Parathyroid adenoma (tissue), 2 donors: ENCODE data around the gene SLC35G4.

Experiments
- H2AFZ ChIP-seq: fragments of 300-600 bp; sonication (generic); one replicate; pipeline ENCODE4 v1.7.0; 2017; ENCODE audit warnings: antibody characterized with exemption, mild to moderate bottlenecking
- H3K27ac ChIP-seq: fragments of 300-600 bp; sonication (generic); one replicate; pipeline ENCODE4 v1.7.0; 2017
- H3K27me3 ChIP-seq: fragments of 300-600 bp; sonication (generic); one replicate; pipeline ENCODE4 v1.7.0; 2017; ENCODE audit warnings: low read length; ENCODE audit not compliant: control insufficient read depth, insufficient read depth
- H3K36me3 ChIP-seq: fragments of 300-600 bp; sonication (generic); one replicate; pipeline ENCODE4 v1.7.0; 2017; ENCODE audit warnings: low read length; ENCODE audit not compliant: control insufficient read depth, insufficient read depth
- H3K4me1 ChIP-seq: fragments of 300-600 bp; sonication (generic); one replicate; pipeline ENCODE4 v1.7.0; 2017; ENCODE audit warnings: control low read depth
- H3K4me2 ChIP-seq: fragments of 300-600 bp; sonication (generic); one replicate; pipeline ENCODE4 v1.7.0; 2017; ENCODE audit warnings: low read length
- H3K4me3 ChIP-seq: fragments of 300-600 bp; sonication (generic); one replicate; pipeline ENCODE4 v1.7.0; 2017; ENCODE audit warnings: low read depth, low read length
- H3K79me2 ChIP-seq: fragments of 300-600 bp; sonication (generic); one replicate; pipeline ENCODE4 v1.7.0; 2017; ENCODE audit warnings: control low read depth
- H3K9ac ChIP-seq: fragments of 300-600 bp; sonication (generic); one replicate; pipeline ENCODE4 v1.7.0; 2017; ENCODE audit warnings: mild to moderate bottlenecking
- H3K9me3 ChIP-seq: fragments of 300-600 bp; sonication (generic); one replicate; pipeline ENCODE4 v1.7.0; 2017; ENCODE audit warnings: low read length; ENCODE audit not compliant: control insufficient read depth
- TF ChIP-seq, protein P1 (sequence below): fragments of 300-600 bp; sonication (generic); IDR thresholded peaks from one replicate; pipeline ENCODE4 v1.7.0; 2017; ENCODE audit warnings: antibody characterized with exemption, mild to moderate bottlenecking
- donor health status: primary hyperparathyroidism.

Gene SLC35G4

GRCh38 chr18:11570073-11570588 is 39.3 kb upstream of the SLC35G4 start:
- H3K27me3 ChIP-seq = no peaks in the 10 kb centered on the region
- H3K4me1 ChIP-seq = no peaks in the 10 kb centered on the region
- no peaks in the 10 kb centered on the region for H3K9me3 ChIP-seq
- no peak overlapping the region for H3K4me3 ChIP-seq
- no peaks in the 10 kb centered on the region for H3K79me2 ChIP-seq
- no peak overlapping the region for H2AFZ ChIP-seq
- no peak overlapping the region for H3K4me2 ChIP-seq
- TF ChIP-seq, protein P1, sequence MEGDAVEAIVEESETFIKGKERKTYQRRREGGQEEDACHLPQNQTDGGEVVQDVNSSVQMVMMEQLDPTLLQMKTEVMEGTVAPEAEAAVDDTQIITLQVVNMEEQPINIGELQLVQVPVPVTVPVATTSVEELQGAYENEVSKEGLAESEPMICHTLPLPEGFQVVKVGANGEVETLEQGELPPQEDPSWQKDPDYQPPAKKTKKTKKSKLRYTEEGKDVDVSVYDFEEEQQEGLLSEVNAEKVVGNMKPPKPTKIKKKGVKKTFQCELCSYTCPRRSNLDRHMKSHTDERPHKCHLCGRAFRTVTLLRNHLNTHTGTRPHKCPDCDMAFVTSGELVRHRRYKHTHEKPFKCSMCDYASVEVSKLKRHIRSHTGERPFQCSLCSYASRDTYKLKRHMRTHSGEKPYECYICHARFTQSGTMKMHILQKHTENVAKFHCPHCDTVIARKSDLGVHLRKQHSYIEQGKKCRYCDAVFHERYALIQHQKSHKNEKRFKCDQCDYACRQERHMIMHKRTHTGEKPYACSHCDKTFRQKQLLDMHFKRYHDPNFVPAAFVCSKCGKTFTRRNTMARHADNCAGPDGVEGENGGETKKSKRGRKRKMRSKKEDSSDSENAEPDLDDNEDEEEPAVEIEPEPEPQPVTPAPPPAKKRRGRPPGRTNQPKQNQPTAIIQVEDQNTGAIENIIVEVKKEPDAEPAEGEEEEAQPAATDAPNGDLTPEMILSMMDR = no peak
- H3K27ac ChIP-seq = no peak overlapping the region
- H3K9ac ChIP-seq = no peak overlapping the region
- no peaks in the 10 kb centered on the region for H3K36me3 ChIP-seq

DNA sequence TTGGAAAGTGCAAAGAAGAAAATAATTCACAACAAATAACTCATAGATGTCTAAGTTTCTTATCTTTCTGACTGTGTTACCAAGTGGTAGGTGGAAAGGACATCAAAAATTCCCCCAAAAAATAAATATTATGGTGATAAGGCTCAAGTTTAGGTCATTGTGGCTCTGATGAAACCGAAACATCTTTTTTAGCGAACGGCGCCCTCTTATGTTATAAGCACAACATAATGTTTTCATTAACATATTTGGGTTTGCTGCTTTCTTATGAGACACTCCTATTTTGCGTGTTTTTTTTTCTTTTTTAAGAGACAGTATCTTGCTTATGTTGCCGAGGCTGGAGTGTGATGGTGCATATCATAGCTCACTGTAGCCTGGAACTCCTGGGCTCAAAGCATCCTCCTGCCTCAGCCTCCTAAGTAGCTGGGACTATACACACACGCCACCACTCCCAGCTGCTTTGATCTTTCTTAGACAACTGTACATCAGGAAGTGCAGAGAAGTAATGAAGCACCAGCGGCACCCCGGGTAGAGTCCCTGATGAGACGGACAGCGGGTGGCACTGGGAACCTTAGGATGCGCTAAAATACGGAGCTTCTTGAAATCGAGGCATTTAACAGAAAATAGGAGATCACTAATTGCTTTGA is 38.5 kb upstream of the SLC35G4 start:
- H2AFZ ChIP-seq = no peak overlapping the region
- H3K27me3 ChIP-seq = no peaks in the 10 kb centered on the region
- H3K4me1 ChIP-seq = no peaks in the 10 kb centered on the region
- no peak overlapping the region for H3K4me3 ChIP-seq
- TF ChIP-seq, protein P1 = no peak
- no peak overlapping the region for H3K4me2 ChIP-seq
- no peaks in the 10 kb centered on the region for H3K9me3 ChIP-seq
- no peak overlapping the region for H3K27ac ChIP-seq
- H3K36me3 ChIP-seq = no peaks in the 10 kb centered on the region
- no peak overlapping the region for H3K9ac ChIP-seq
- H3K79me2 ChIP-seq = no peaks in the 10 kb centered on the region

DNA sequence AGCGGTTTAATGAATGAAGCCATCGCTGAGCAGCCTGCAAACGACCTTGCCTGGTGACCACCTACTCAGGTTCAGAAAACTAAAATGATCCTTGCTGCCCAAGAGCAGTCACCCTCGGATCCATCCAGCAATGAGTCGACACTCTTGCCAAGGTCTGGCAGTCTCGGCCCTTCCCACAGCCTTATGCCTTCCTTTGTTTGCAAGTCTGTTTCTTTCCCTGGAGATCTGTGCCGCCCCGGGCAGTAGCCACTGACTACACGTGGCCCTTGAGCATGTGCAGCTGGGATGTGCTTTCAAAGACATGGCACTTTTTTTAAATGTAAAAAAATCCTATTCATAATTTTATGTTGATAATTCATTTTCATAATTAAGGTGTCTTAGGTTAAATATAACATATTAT is 37.2 kb upstream of the SLC35G4 start:
- TF ChIP-seq, protein P1 = no peak
- H3K9ac ChIP-seq = no peak overlapping the region
- no peak overlapping the region for H3K27ac ChIP-seq
- H3K4me1 ChIP-seq = no peaks in the 10 kb centered on the region
- H3K4me3 ChIP-seq = no peak overlapping the region
- H3K79me2 ChIP-seq = no peaks in the 10 kb centered on the region
- H3K9me3 ChIP-seq = no peaks in the 10 kb centered on the region
- H2AFZ ChIP-seq = no peak overlapping the region
- H3K36me3 ChIP-seq = no peaks in the 10 kb centered on the region
- H3K4me2 ChIP-seq = no peak overlapping the region
- H3K27me3 ChIP-seq = no peaks in the 10 kb centered on the region

- Histone ChIP-seq H3K9ac (no peak overlapping the region), H3K4me2 (no peak overlapping the region), H3K9me3 (no peaks in the 10 kb centered on the region), H3K27me3 (no peaks in the 10 kb centered on the region), H2AFZ (no peak overlapping the region), H3K36me3 (no peaks in the 10 kb centered on the region), H3K4me1 (no peaks in the 10 kb centered on the region), H3K27ac (no peak overlapping the region), H3K79me2 (no peaks in the 10 kb centered on the region), H3K4me3 (no peak overlapping the region)
- TF ChIP-seq, protein P1 = no peak
Measured at GRCh38 chr18:11574545-11574944, 34.9 kb upstream of the SLC35G4 start.
